ENCODE data around the gene KRTAP10-12. TPM values are rescaled to one million over a fixed set of nuclear protein-coding genes. Genes with fewer than 3 reads are reported as not detected.

KRTAP10-12 gene
- total RNA-seq, 3 donors from 2014 or later, result not detected

DNA sequence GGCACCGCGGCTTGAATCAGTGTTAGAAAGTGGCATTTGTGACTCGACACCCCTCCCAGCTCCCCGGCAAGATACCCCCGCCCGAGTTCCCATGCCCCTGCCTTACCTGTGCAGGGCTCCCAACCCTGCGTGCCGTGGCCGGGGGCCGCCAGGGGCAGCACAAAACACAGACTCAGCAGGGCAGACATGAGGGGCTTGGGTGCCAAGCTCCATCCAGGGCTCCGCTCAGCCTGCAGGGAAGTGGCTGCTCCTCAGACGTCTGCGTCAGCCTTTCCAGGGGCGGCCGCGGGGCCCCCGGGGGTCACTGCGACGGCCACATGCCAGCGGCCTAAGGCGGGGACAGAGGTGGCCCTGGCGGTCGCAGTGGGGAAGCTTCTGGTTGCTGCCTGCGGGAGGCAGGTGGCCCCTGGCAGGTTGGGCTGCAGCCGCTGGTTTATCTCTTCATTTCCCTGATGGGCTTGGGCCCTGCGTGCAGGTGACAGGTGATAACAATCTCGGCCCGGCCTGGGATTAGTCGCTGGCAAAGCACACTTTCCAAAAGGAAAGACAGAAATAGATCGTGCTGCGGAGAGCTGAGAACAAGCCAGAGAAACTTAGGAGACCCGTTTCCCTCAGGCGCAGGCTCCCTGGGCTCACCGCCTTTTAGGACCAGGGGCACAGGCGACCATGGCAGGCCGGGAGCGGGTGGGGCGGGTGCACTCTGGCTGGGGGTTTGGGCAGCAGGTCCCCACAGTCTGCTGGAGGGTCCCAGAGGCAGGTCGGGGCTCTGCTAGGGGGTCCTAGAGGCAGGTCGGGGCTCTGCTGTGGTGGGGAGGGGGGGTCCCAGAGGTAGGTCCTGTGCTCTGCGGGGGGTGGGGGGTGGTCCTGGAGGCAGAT is 14.6 kb downstream of the KRTAP10-12 start, which contains the start of gene TSPEAR:
Gene TSPEAR, minus strand, starts transcription at position 246 of the 876 bp plus-strand sequence. Its CDS starts 58 bp downstream, at position 188.
- no peaks in the 10 kb centered on the region for H3K9me3 ChIP-seq
- no peaks in the 10 kb centered on the region for H3K36me3 ChIP-seq
- TF ChIP-seq POLR2AphosphoS5 (IDR thresholded peaks at IDR 0.05), result no peak
- TF ChIP-seq, protein P1, sequence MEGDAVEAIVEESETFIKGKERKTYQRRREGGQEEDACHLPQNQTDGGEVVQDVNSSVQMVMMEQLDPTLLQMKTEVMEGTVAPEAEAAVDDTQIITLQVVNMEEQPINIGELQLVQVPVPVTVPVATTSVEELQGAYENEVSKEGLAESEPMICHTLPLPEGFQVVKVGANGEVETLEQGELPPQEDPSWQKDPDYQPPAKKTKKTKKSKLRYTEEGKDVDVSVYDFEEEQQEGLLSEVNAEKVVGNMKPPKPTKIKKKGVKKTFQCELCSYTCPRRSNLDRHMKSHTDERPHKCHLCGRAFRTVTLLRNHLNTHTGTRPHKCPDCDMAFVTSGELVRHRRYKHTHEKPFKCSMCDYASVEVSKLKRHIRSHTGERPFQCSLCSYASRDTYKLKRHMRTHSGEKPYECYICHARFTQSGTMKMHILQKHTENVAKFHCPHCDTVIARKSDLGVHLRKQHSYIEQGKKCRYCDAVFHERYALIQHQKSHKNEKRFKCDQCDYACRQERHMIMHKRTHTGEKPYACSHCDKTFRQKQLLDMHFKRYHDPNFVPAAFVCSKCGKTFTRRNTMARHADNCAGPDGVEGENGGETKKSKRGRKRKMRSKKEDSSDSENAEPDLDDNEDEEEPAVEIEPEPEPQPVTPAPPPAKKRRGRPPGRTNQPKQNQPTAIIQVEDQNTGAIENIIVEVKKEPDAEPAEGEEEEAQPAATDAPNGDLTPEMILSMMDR (IDR thresholded peaks at IDR 0.05), result no peak
- no peak for TF ChIP-seq POLR2A (IDR thresholded peaks at IDR 0.05)
- no peak within 1 kb of the TSS for H3K27ac ChIP-seq
- peaks cover 0 to 13% of the 10 kb centered on the region in 2 donors for H3K4me1 ChIP-seq
- intact Hi-C loops (cut with DNase I; ENCODE audit: low total_unique reads), result no loop called here
- H3K27me3 ChIP-seq, result peaks cover 5 to 88% of the 10 kb centered on the region in 2 donors
- DNase-seq (ENCODE audit: low spot score in 2 of 2), result peak in 1 of 2 donors; percentile 50
- H3K4me3 ChIP-seq, result no peak within 1 kb of the TSS

DNA sequence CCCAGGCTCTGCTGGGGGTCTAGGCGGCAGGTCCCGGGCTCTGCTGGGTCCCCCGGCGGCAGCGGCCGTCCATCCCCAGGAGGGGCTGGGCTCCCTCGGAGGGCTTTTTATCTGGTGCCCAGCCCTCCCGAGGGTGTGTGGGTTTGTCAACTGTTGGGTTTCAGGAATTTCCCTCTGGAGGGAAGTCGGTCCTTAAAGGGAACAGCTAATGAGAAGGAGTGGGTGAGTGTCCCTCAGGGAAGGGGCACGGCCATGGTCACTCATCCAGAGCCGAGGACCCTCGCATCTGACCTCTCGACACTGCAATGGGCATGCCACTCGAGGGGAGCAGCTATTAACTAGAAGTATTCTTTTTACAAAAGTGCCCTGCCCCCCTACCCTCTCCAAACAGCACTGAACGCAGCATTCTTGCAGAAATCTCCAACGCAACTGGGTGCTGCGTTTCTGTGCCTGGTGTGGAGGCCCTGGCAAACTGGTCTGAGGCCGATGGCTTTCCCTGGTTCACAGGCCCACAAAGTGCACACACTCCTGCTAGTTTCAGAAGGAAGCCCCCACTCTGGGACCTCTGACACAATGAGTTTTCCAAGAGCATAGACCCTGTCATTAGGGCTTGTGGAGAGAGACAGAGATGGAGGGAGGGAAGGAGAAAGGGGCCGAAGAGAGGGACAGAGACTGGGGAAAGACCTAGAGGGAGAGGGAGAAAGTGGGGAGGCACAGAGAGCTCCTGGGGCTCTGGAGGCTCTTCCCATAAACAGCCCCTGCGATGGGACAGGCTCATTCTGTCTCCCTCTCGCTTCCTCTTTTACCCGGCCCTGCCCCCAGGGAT is 15.4 kb downstream of the KRTAP10-12 start:
- DNase-seq (ENCODE audit: low spot score in 2 of 2), result no peak
- TF ChIP-seq POLR2A (IDR thresholded peaks at IDR 0.05) (no peak), POLR2AphosphoS5 (IDR thresholded peaks at IDR 0.05) (no peak)
- TF ChIP-seq, protein P1 (IDR thresholded peaks at IDR 0.05), result no peak
- Histone ChIP-seq H3K4me3 (no peak overlapping the region), H3K4me1 (peaks cover 0 to 13% of the 10 kb centered on the region in 2 donors), H3K36me3 (no peaks in the 10 kb centered on the region), H3K27ac (no peak overlapping the region), H3K9me3 (no peaks in the 10 kb centered on the region), H3K27me3 (peaks cover 5 to 79% of the 10 kb centered on the region in 2 donors)
- intact Hi-C loops (cut with DNase I; ENCODE audit: low total_unique reads), result no loop called here

DNA sequence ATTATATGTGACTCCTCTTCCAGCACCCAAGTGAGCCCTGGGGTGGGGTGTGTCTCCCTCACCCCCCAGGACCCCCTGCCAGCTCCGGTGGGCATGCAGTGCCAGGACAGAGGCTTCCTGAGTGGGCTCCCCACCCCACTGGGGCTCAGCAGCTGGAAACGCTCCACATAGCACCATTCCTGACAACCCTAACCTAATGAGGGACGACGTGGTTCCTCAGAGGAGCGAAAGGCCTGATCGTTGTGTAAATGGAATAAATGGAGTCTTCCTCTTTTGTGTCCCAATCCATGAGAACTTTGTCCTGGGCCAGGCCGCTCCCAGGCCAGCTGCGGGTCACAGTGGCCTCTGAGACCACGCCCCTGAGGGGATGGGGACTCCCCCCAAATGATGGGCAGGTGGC is 16.2 kb downstream of the KRTAP10-12 start:
- Histone ChIP-seq H3K27me3 (peaks cover 5 to 72% of the 10 kb centered on the region in 2 donors), H3K27ac (no peak overlapping the region), H3K9me3 (no peaks in the 10 kb centered on the region), H3K36me3 (no peaks in the 10 kb centered on the region), H3K4me1 (peaks cover 0 to 13% of the 10 kb centered on the region in 2 donors), H3K4me3 (no peak overlapping the region)
- intact Hi-C loops (cut with DNase I; ENCODE audit: low total_unique reads), result no loop called here
- DNase-seq (ENCODE audit: low spot score in 2 of 2), result no peak
- TF ChIP-seq POLR2AphosphoS5 (IDR thresholded peaks at IDR 0.05) (no peak), POLR2A (IDR thresholded peaks at IDR 0.05) (no peak)
- TF ChIP-seq, protein P1 (IDR thresholded peaks at IDR 0.05), result no peak

- H3K4me3 ChIP-seq, result no peak overlapping the region
- no peaks in the 10 kb centered on the region for H3K36me3 ChIP-seq
- DNase-seq (ENCODE audit: low spot score in 2 of 2), result no peak
- TF ChIP-seq POLR2AphosphoS5 (IDR thresholded peaks at IDR 0.05), result no peak
- TF ChIP-seq, protein P1 (IDR thresholded peaks at IDR 0.05), result no peak
- no peak for TF ChIP-seq POLR2A (IDR thresholded peaks at IDR 0.05)
- intact Hi-C loops (cut with DNase I; ENCODE audit: low total_unique reads), result no loop called here
- no peaks in the 10 kb centered on the region for H3K9me3 ChIP-seq
- peaks cover 0 to 13% of the 10 kb centered on the region in 2 donors for H3K4me1 ChIP-seq
- no peak overlapping the region for H3K27ac ChIP-seq
- peaks cover 5 to 68% of the 10 kb centered on the region in 2 donors for H3K27me3 ChIP-seq
Measured at GRCh38 chr21:44713846-44714245, 16.9 kb downstream of the KRTAP10-12 start.

Measured in breast epithelium (tissue), 4 donors.